Astrocyte of the spinal cord (primary cell): ENCODE measurements around the gene LIN9.
"Not testable (repeated sequence)": the region's sequence is repeated elsewhere in the genome, so short reads cannot be mapped to it uniquely, and the experiment has no call there.

Source experiments
- DNase-seq: peaks from one replicate; pipeline ENCODE4 v3.0.0; 2011; ENCODE audit warnings: low read depth, low spot score
- H3K4me3 ChIP-seq: 2 replicates; pipeline ENCODE4 v1.5.1; 2011; ENCODE audit warnings: low read depth, mild to moderate bottlenecking, low read length, moderate library complexity
- CTCF ChIP-seq: IDR thresholded peaks from 2 replicates; pipeline ENCODE4 v1.5.1; 2012; ENCODE audit warnings: low read depth, mild to moderate bottlenecking, low read length, inconsistent platforms
- in situ Hi-C: cut with HindIII; loops from 2 replicates; pipeline ENCODE4 v1.10.0; 2017; ENCODE audit warnings: low sequenced_read_pairs

Gene LIN9

GRCh38 chr1:226210571-226211176, 98.3 kb downstream of the LIN9 start:
- TF ChIP-seq CTCF: no peak
- H3K4me3 ChIP-seq: no peak overlapping the region
- DNase-seq: no peak
- in situ Hi-C loops: no loop called here

GRCh38 chr1:226209307-226210059, 99.5 kb downstream of the LIN9 start:
- H3K4me3 ChIP-seq: no peak overlapping the region
- in situ Hi-C loops: no loop called here
- no peak for DNase-seq
- TF ChIP-seq CTCF: no peak

- H3K4me3 ChIP-seq: no peak overlapping the region
- in situ Hi-C loops: no loop called here
- no peak for TF ChIP-seq CTCF
- DNase-seq: no peak
These were observed 101.9 kb downstream of the LIN9 start for GRCh38 chr1:226207048-226207447.

GRCh38 chr1:226204198-226204597, 104.8 kb downstream of the LIN9 start:
- DNase-seq: no peak
- in situ Hi-C loops: no loop called here

GRCh38 chr1:226203655-226204054, 105.3 kb downstream of the LIN9 start:
- no peak overlapping the region for H3K4me3 ChIP-seq
- DNase-seq: no peak
- in situ Hi-C loops: no loop called here
- TF ChIP-seq CTCF: no peak

More at GRCh38 chr1:226204198-226204597, 104.8 kb downstream of the LIN9 start:
- no peak overlapping the region for H3K4me3 ChIP-seq
- no peak for TF ChIP-seq CTCF

- in situ Hi-C loops: no loop called here
- no peak for TF ChIP-seq CTCF
- no peak overlapping the region for H3K4me3 ChIP-seq
- no peak for DNase-seq
These were observed 105.7 kb downstream of the LIN9 start for GRCh38 chr1:226203240-226203639.

- in situ Hi-C loops, H3K4me3 ChIP-seq, DNase-seq: not testable (repeated sequence)
These were observed 106.3 kb downstream of the LIN9 start for GRCh38 chr1:226202666-226203065.
